HepG2 (cell line): ENCODE data around the gene EMC8. TPM values are rescaled to one million over a fixed set of nuclear protein-coding genes. Genes with fewer than 3 reads are reported as not detected.

Source experiments
- ATAC-seq: fragments of 200-7000 bp; cut with Tn5 transposase; 3 replicates; pipeline ENCODE4 v1.9.1; 2020; ENCODE audit warnings: mild to moderate bottlenecking, moderate library complexity
- BruUV-seq: library from RNA; stranded (reverse); fragments of 400-500 nt; replicated peaks from 2 replicates; lab custom pipeline; 2021; lab: Mats Ljungman, UMichigan
- CTCF ChIA-PET: fragments of 300-600 bp; formaldehyde crosslinking; extraction: SDS; loops from one replicate; lab custom pipeline; 2021; ENCODE audit warnings: low total read pairs, inconsistent platforms, low intra/inter-chr PET ratio; lab: Yijun Ruan, JAX
- POLR2A ChIA-PET: fragments of 350-600 bp; sonication (Branson Sonifier 250); formaldehyde crosslinking; loops from one replicate; lab custom pipeline; 2020; ENCODE audit warnings: antibody characterized with exemption, inconsistent platforms; lab: Yijun Ruan, JAX
- DNase-seq: peaks from one replicate; pipeline ENCODE4 v3.0.0-alpha.2; 2015; ENCODE audit warnings: low spot score
- FAIRE-seq: peaks from 3 replicates; lab custom pipeline; 2011; peaks lifted over from hg19 to GRCh38; lab: Jason Lieb, UNC
- H2AFZ ChIP-seq: one replicate; pipeline ENCODE4 v1.6.1; 2011; ENCODE audit warnings: low read length, inconsistent platforms
- H3K27ac ChIP-seq: fragments of 300-600 bp; 3 replicates; pipeline ENCODE4 v1.8.0; 2011; ENCODE audit warnings: mixed run types, mild to moderate bottlenecking, mixed read lengths, low read length, inconsistent platforms; ENCODE audit not compliant: insufficient read depth; ENCODE audit errors: extremely low read length
- H3K27me3 ChIP-seq, 2 experiments: fragments of 200-600 bp in 1 of 2; 2 replicates in 1 of 2; 3 replicates in 1 of 2; pipeline versions ENCODE4 v1.6.0 to v1.8.0; 2011; ENCODE audit warnings: low read length in 2 of 2, mild to moderate bottlenecking in 2 of 2, moderate library complexity in 2 of 2, inconsistent platforms in 1 of 2; ENCODE audit not compliant: insufficient read depth in 2 of 2, control insufficient read depth in 1 of 2
- H3K36me3 ChIP-seq, 2 experiments: fragments of 200-600 bp in 1 of 2; replicated peaks in 1 of 2; 2 replicates in 1 of 2; 3 replicates in 1 of 2; pipeline versions ENCODE4 v1.5.1 to v1.8.0; 2011; ENCODE audit warnings: low read length in 2 of 2, inconsistent platforms in 1 of 2; ENCODE audit not compliant: insufficient read depth in 2 of 2, control insufficient read depth in 1 of 2
- H3K4me1 ChIP-seq: 2 replicates; pipeline ENCODE4 v1.5.1; 2012; ENCODE audit warnings: low read length, inconsistent platforms; ENCODE audit not compliant: insufficient read depth
- H3K4me2 ChIP-seq: 2 replicates; pipeline ENCODE4 v1.6.0; 2011; ENCODE audit warnings: low read depth, low read length, inconsistent platforms
- H3K4me3 ChIP-seq, 3 experiments: fragments of 200-600 bp in 1 of 3; sonication (generic), shearing (Covaris generic) in 1 of 3; replicated peaks in 1 of 3; 2 replicates each; pipeline ENCODE4 v1.5.1; 2011 to 2016; ENCODE audit warnings: low read length in 3 of 3, inconsistent platforms in 2 of 3, low read depth in 2 of 3, mild to moderate bottlenecking in 2 of 3, control low read depth in 1 of 3, mixed read lengths in 1 of 3; ENCODE audit not compliant: insufficient read depth in 1 of 3
- H3K79me2 ChIP-seq: one replicate; pipeline ENCODE4 v1.6.1; 2011; ENCODE audit warnings: low read length, inconsistent platforms; ENCODE audit not compliant: insufficient read depth
- H3K9ac ChIP-seq: 2 replicates; pipeline ENCODE4 v1.6.0; 2011; ENCODE audit warnings: mild to moderate bottlenecking, low read depth, low read length, inconsistent platforms; ENCODE audit not compliant: insufficient read depth
- H3K9me3 ChIP-seq: 2 replicates; pipeline ENCODE4 v1.5.1; 2012; ENCODE audit warnings: mild to moderate bottlenecking, low read length
- H4K20me1 ChIP-seq: 2 replicates; pipeline ENCODE4 v1.6.0; 2011; ENCODE audit warnings: inconsistent platforms, mild to moderate bottlenecking, low read length, moderate library complexity; ENCODE audit not compliant: insufficient read depth
- ETV6 ChIP-seq: sonication (generic); formaldehyde crosslinking; conservative IDR thresholded peaks from 2 replicates; pipeline ENCODE4 v1.4.0; 2020; ENCODE audit warnings: missing genetic modification reagents
- TCF12 ChIP-seq, 2 experiments: fragments of 450-650 bp in 1 of 2; sonication (generic) in 1 of 2; formaldehyde crosslinking in 1 of 2; IDR thresholded peaks; 2 replicates each; pipeline versions ENCODE4 v1.6.1 to v1.8.0; 2017 to 2022; ENCODE audit warnings: antibody characterized with exemption in 1 of 2, mild to moderate bottlenecking in 1 of 2, missing genetic modification reagents in 1 of 2, moderate library complexity in 1 of 2
- ZBTB7A ChIP-seq: sonication (generic); formaldehyde crosslinking; IDR thresholded peaks from 2 replicates; pipeline ENCODE4 v1.8.0; 2022; ENCODE audit warnings: mild to moderate bottlenecking, missing genetic modification reagents
- ZFP82 ChIP-seq: sonication (generic); formaldehyde crosslinking; IDR thresholded peaks from 2 replicates; pipeline ENCODE4 v1.5.1; 2020; ENCODE audit warnings: mild to moderate bottlenecking, missing genetic modification reagents, borderline replicate concordance
- ZNF761 ChIP-seq: sonication (generic); formaldehyde crosslinking; conservative IDR thresholded peaks from 2 replicates; pipeline ENCODE4 v1.4.0; 2020; ENCODE audit warnings: mild to moderate bottlenecking, missing genetic modification reagents
- ZNF850 ChIP-seq: sonication (generic); formaldehyde crosslinking; conservative IDR thresholded peaks from 2 replicates; pipeline ENCODE4 v1.9.0; 2021; ENCODE audit warnings: mild to moderate bottlenecking, missing genetic modification reagents
- WGBS: methylation state at CpG from one replicate; pipeline ENCODE4 v1.1.6; 2017; ENCODE audit warnings: low lambda C conversion rate; 5-methylcytosine and 5-hydroxymethylcytosine counted together
- in situ Hi-C: cut with HindIII; loops from 2 replicates; pipeline ENCODE4 v1.10.0; 2017; ENCODE audit warnings: low pct_unique_long_range_greater_than_20kb; ENCODE audit not compliant: extremely low pct_ligation_motif_present
- intact Hi-C: fragments of 100-400 bp; cut with micrococcal nuclease; formaldehyde crosslinking; loops from one replicate; pipeline ENCODE4 v1.10.0; 2022; ENCODE audit not compliant: unreplicated experiment
- polyA plus RNA-seq, 8 experiments: library from polyadenylated mRNA; depleted of rRNA in 3 of 8; stranded (reverse) in 7 of 8; unstranded in 1 of 8; fragments of >200 nt; fragmentation: Illumina TruSeq in 4 of 8; extraction: Trizol in 4 of 8; gene quantifications; 2 replicates each; pipeline versions ENCODE4 v1.2.1 to v1.2.3, GENCODE V29; 2011 to 2016; ENCODE audit warnings: low read depth in 4 of 8, missing spikeins in 1 of 8, mixed read lengths in 1 of 8; ENCODE audit not compliant: insufficient read depth in 1 of 8
- total RNA-seq, 5 experiments: library from RNA; depleted of rRNA; stranded (reverse); fragments of >200 nt; fragmentation: Illumina TruSeq; extraction: Trizol; gene quantifications; 2 replicates each; pipeline ENCODE4 v1.2.3, GENCODE V29; 2016; ENCODE audit warnings: low read depth in 1 of 5
- TF ChIP-seq, protein P1 (sequence below): sonication (generic); formaldehyde crosslinking; IDR thresholded peaks from 2 replicates; pipeline ENCODE4 v1.9.0; 2021; ENCODE audit warnings: mild to moderate bottlenecking, missing genetic modification reagents

The EMC8 gene
- total and polyA plus RNA-seq, 2 of the 13 experiments (the other 11 are each of a cell fraction or from before 2014, with no cell fraction given): 55.0 to 76.0 TPM

GRCh38 chr16:85848986-85849385 is 49.6 kb upstream of the EMC8 start:
- no TSS peak for BruUV-seq
- ATAC-seq (no peak), DNase-seq (no peak), FAIRE-seq (no peak)
- ChIA-PET POLR2A (interaction anchor here (1.2 kb wide), 1 partner anchor 70 kb away, joined by 4 read pairs; no protein-coding TSS in a partner anchor), CTCF (no interaction called here)
- TF ChIP-seq, protein P1, sequence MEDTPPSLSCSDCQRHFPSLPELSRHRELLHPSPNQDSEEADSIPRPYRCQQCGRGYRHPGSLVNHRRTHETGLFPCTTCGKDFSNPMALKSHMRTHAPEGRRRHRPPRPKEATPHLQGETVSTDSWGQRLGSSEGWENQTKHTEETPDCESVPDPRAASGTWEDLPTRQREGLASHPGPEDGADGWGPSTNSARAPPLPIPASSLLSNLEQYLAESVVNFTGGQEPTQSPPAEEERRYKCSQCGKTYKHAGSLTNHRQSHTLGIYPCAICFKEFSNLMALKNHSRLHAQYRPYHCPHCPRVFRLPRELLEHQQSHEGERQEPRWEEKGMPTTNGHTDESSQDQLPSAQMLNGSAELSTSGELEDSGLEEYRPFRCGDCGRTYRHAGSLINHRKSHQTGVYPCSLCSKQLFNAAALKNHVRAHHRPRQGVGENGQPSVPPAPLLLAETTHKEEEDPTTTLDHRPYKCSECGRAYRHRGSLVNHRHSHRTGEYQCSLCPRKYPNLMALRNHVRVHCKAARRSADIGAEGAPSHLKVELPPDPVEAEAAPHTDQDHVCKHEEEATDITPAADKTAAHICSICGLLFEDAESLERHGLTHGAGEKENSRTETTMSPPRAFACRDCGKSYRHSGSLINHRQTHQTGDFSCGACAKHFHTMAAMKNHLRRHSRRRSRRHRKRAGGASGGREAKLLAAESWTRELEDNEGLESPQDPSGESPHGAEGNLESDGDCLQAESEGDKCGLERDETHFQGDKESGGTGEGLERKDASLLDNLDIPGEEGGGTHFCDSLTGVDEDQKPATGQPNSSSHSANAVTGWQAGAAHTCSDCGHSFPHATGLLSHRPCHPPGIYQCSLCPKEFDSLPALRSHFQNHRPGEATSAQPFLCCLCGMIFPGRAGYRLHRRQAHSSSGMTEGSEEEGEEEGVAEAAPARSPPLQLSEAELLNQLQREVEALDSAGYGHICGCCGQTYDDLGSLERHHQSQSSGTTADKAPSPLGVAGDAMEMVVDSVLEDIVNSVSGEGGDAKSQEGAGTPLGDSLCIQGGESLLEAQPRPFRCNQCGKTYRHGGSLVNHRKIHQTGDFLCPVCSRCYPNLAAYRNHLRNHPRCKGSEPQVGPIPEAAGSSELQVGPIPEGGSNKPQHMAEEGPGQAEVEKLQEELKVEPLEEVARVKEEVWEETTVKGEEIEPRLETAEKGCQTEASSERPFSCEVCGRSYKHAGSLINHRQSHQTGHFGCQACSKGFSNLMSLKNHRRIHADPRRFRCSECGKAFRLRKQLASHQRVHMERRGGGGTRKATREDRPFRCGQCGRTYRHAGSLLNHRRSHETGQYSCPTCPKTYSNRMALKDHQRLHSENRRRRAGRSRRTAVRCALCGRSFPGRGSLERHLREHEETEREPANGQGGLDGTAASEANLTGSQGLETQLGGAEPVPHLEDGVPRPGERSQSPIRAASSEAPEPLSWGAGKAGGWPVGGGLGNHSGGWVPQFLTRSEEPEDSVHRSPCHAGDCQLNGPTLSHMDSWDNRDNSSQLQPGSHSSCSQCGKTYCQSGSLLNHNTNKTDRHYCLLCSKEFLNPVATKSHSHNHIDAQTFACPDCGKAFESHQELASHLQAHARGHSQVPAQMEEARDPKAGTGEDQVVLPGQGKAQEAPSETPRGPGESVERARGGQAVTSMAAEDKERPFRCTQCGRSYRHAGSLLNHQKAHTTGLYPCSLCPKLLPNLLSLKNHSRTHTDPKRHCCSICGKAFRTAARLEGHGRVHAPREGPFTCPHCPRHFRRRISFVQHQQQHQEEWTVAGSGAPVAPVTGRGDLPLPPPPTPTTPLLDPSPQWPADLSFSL: no peak
- TF ChIP-seq ZFP82 (CRISPR knock-in tag) (0 out of 2 replicates have a peak, but pooled peaks have one; percentile 15), TCF12 (IDR thresholded peaks at IDR 0.05) (no peak), TCF12 (CRISPR knock-in tag; IDR thresholded peaks at IDR 0.05) (0 out of 2 replicates have a peak, but pooled peaks have one; percentile 12), ZBTB7A (0 out of 2 replicates have a peak, but pooled peaks have one; percentile 4), ZNF850 (CRISPR knock-in tag) (0 out of 2 replicates have a peak, but pooled peaks have one; percentile 14), ETV6 (CRISPR knock-in tag) (no peak), ZNF761 (0 out of 2 replicates have a peak, but pooled peaks have one; percentile 38)
- Histone ChIP-seq H3K4me2 (peak overlapping the region; percentile 99), H3K79me2 (no peaks in the 10 kb centered on the region), H3K9ac (no peak overlapping the region), H3K4me3 (no peak overlapping the region), H3K27me3 (peaks cover 0 to 3% of the 10 kb centered on the region in 2 experiments; a peak in 1 of 5 replicates), H3K36me3 (no peaks in the 10 kb centered on the region), H3K9me3 (no peaks in the 10 kb centered on the region), H3K27ac (no peak overlapping the region), H4K20me1 (no peaks in the 10 kb centered on the region), H3K4me1 (peaks cover 92% of the 10 kb centered on the region), H2AFZ (no peak overlapping the region)
- intact Hi-C loops (no loop called here), in situ Hi-C loops (no loop called here)
- WGBS: 47% methylated on average over 9 of the region's 9 CpGs
